Activated CD4-positive, CD25-positive, alpha-beta regulatory T cell treated with anti-CD3 and anti-CD28 coated beads, Interleukin-2, amount 50 U/mL, for 72 hours (primary cell): ENCODE measurements around the gene ZNF480.
"Not testable (repeated sequence)": the region's sequence is repeated elsewhere in the genome, so short reads cannot be mapped to it uniquely, and the experiment has no call there.

Experiments
- DNase-seq: peaks from one replicate; pipeline ENCODE4 v3.0.0; 2021

ZNF480 gene

GRCh38 chr19:52296773-52297600, at the start of gene ZNF480:
Gene ZNF480, plus strand, starts transcription at chr19:52297169. Its CDS starts 3,244 bp downstream, at chr19:52300413.
- peak; percentile 79 for DNase-seq

- DNase-seq, result peak; percentile 41
Measured at GRCh38 chr19:52248241-52248640, 48.7 kb upstream of the ZNF480 start.

- no peak for DNase-seq
Measured at GRCh38 chr19:52258426-52258825, 38.5 kb upstream of the ZNF480 start.

- DNase-seq, result not testable (repeated sequence)
Measured at GRCh38 chr19:52265556-52265955, 31.4 kb upstream of the ZNF480 start.

- DNase-seq, result peak; percentile 98
Measured at GRCh38 chr19:52269338-52270261, 27.4 kb upstream of the ZNF480 start, which contains the start of gene ZNF766. Gene ZNF766, plus strand, starts transcription at chr19:52269587. Its CDS starts 27 bp downstream, at chr19:52269614.

GRCh38 chr19:52270266-52270885, 26.6 kb upstream of the ZNF480 start:
- DNase-seq, result no peak

GRCh38 chr19:52273301-52273700, 23.7 kb upstream of the ZNF480 start:
- no peak for DNase-seq

- no peak for DNase-seq
Measured at GRCh38 chr19:52274191-52274590, 22.8 kb upstream of the ZNF480 start.

GRCh38 chr19:52275988-52276387, 21.0 kb upstream of the ZNF480 start:
- DNase-seq, result no peak

- DNase-seq, result no peak
Measured at GRCh38 chr19:52277471-52277870, 19.5 kb upstream of the ZNF480 start.

- no peak for DNase-seq
Measured at GRCh38 chr19:52286256-52286655, 10.7 kb upstream of the ZNF480 start.

GRCh38 chr19:52291781-52292180, 5.2 kb upstream of the ZNF480 start:
- no peak for DNase-seq

- DNase-seq, result not testable (repeated sequence)
Measured at GRCh38 chr19:52292946-52293345, 4.0 kb upstream of the ZNF480 start.

- no peak for DNase-seq
Measured at GRCh38 chr19:52296400-52296772, 583 bp upstream of the ZNF480 start.

- no peak for DNase-seq
Measured at GRCh38 chr19:52297601-52298364, 814 bp downstream of the ZNF480 start.

GRCh38 chr19:52307275-52307674, 10.3 kb downstream of the ZNF480 start:
- no peak for DNase-seq

GRCh38 chr19:52322429-52322828, 25.5 kb downstream of the ZNF480 start:
- no peak for DNase-seq

GRCh38 chr19:52331757-52332156, 34.8 kb downstream of the ZNF480 start:
- DNase-seq, result no peak

- DNase-seq, result no peak
Measured at GRCh38 chr19:52335768-52336116, 38.8 kb downstream of the ZNF480 start.

- peak; percentile 94 for DNase-seq
Measured at GRCh38 chr19:52336117-52336790, 39.3 kb downstream of the ZNF480 start, which contains the start of gene ZNF610. Gene ZNF610, plus strand, starts transcription at chr19:52336243. Its CDS starts 12,930 bp downstream, at chr19:52349173.

GRCh38 chr19:52336791-52337381, 39.9 kb downstream of the ZNF480 start:
- no peak for DNase-seq
